H9 (cell line): Measurements from ENCODE around the gene PLXNA1. TPM values are rescaled to one million over a fixed set of nuclear protein-coding genes. Genes with fewer than 3 reads are reported as not detected.

Experiments
- DNase-seq: peaks from one replicate; pipeline ENCODE4 v3.0.0-alpha.2; 2017
- H2AFZ ChIP-seq: one replicate; pipeline ENCODE4 v1.6.1; 2013; ENCODE audit warnings: mild to moderate bottlenecking, low read length, control low read depth, moderate library complexity
- H2AK5ac ChIP-seq: 2 replicates; pipeline ENCODE4 v1.6.1; 2013; ENCODE audit warnings: low read length, control low read depth, mixed read lengths; ENCODE audit not compliant: insufficient read length
- H2BK120ac ChIP-seq: one replicate; pipeline ENCODE4 v1.6.1; 2013; ENCODE audit warnings: low read depth, mild to moderate bottlenecking, low read length, control low read depth, inconsistent platforms; ENCODE audit not compliant: poor library complexity, severe bottlenecking
- H2BK12ac ChIP-seq: 2 replicates; pipeline ENCODE4 v1.6.1; 2013; ENCODE audit warnings: low read length, control low read depth, mixed read lengths, low read depth; ENCODE audit not compliant: insufficient read length
- H2BK15ac ChIP-seq: 2 replicates; pipeline ENCODE4 v1.6.1; 2013; ENCODE audit warnings: low read depth, low read length, control low read depth
- H2BK20ac ChIP-seq: one replicate; pipeline ENCODE4 v1.6.1; 2013; ENCODE audit warnings: low read depth, mild to moderate bottlenecking, low read length, control low read depth, inconsistent platforms; ENCODE audit not compliant: poor library complexity, severe bottlenecking
- H2BK5ac ChIP-seq: 2 replicates; pipeline ENCODE4 v1.6.1; 2013; ENCODE audit warnings: low read length, control low read depth, mixed read lengths; ENCODE audit not compliant: insufficient read length
- H3K14ac ChIP-seq: 2 replicates; pipeline ENCODE4 v1.6.1; 2013; ENCODE audit warnings: low read length, control low read depth; ENCODE audit not compliant: insufficient read depth
- H3K18ac ChIP-seq: 2 replicates; pipeline ENCODE4 v1.6.1; 2013; ENCODE audit warnings: low read depth, mild to moderate bottlenecking, mixed read lengths, low read length, control low read depth; ENCODE audit not compliant: insufficient read length
- H3K23ac ChIP-seq: 2 replicates; pipeline ENCODE4 v1.6.1; 2013; ENCODE audit warnings: low read length, control low read depth, mixed read lengths, low read depth; ENCODE audit not compliant: insufficient read length
- H3K23me2 ChIP-seq: 2 replicates; pipeline ENCODE4 v1.6.1; 2013; ENCODE audit warnings: low read depth, mild to moderate bottlenecking, mixed read lengths, low read length, control low read depth; ENCODE audit not compliant: insufficient read length, poor library complexity, severe bottlenecking
- H3K27ac ChIP-seq: 2 replicates; pipeline ENCODE4 v1.5.1; 2013; ENCODE audit warnings: low read length, control low read depth, mixed read lengths, low read depth; ENCODE audit not compliant: insufficient read length
- H3K27me3 ChIP-seq: 2 replicates; pipeline ENCODE4 v1.6.1; 2013; ENCODE audit warnings: low read length, control low read depth, inconsistent platforms; ENCODE audit not compliant: insufficient read depth
- H3K4ac ChIP-seq: 2 replicates; pipeline ENCODE4 v1.6.1; 2013; ENCODE audit warnings: low read depth, mild to moderate bottlenecking, control low read depth, inconsistent platforms, low read length, moderate library complexity
- H3K4me1 ChIP-seq: 2 replicates; pipeline ENCODE4 v1.6.1; 2013; ENCODE audit warnings: low read length, control low read depth, inconsistent platforms; ENCODE audit not compliant: insufficient read depth
- H3K4me2 ChIP-seq: 2 replicates; pipeline ENCODE4 v1.6.1; 2013; ENCODE audit warnings: low read length, control low read depth, mixed read lengths; ENCODE audit not compliant: insufficient read length, insufficient read depth
- H3K56ac ChIP-seq: 2 replicates; pipeline ENCODE4 v1.6.1; 2013; ENCODE audit warnings: low read depth, mild to moderate bottlenecking, mixed read lengths, low read length, control low read depth; ENCODE audit not compliant: insufficient read length
- H3K79me1 ChIP-seq: 2 replicates; pipeline ENCODE4 v1.6.1; 2013; ENCODE audit warnings: low read depth, mild to moderate bottlenecking, moderate library complexity, low read length, control low read depth, inconsistent platforms; ENCODE audit not compliant: insufficient read depth, poor library complexity, severe bottlenecking
- H3K79me2 ChIP-seq: 2 replicates; pipeline ENCODE4 v1.6.1; 2013; ENCODE audit warnings: low read length, control low read depth, inconsistent platforms; ENCODE audit not compliant: insufficient read depth
- H3K9ac ChIP-seq: 2 replicates; pipeline ENCODE4 v1.6.1; 2013; ENCODE audit warnings: low read length, control low read depth, mixed read lengths; ENCODE audit not compliant: insufficient read length; ENCODE audit errors: extremely low read depth
- H3K9me3 ChIP-seq: one replicate; pipeline ENCODE4 v1.6.1; 2013; ENCODE audit warnings: low read depth, low read length, inconsistent platforms; ENCODE audit not compliant: control insufficient read depth
- H3T11ph ChIP-seq: one replicate; pipeline ENCODE4 v1.6.1; 2013; ENCODE audit warnings: mild to moderate bottlenecking, low read length, control low read depth, inconsistent platforms
- H4K20me1 ChIP-seq: one replicate; pipeline ENCODE4 v1.6.1; 2013; ENCODE audit not compliant: control insufficient read depth, insufficient read length, insufficient read depth
- H4K5ac ChIP-seq: 2 replicates; pipeline ENCODE4 v1.6.1; 2013; ENCODE audit warnings: low read depth, mild to moderate bottlenecking, mixed read lengths, low read length, control low read depth; ENCODE audit not compliant: insufficient read length
- H4K8ac ChIP-seq: replicated peaks from 2 replicates; pipeline ENCODE4 v1.6.1; 2013; ENCODE audit warnings: low read length, control low read depth, mixed read lengths, low read depth; ENCODE audit not compliant: insufficient read length
- H4K91ac ChIP-seq: 2 replicates; pipeline ENCODE4 v1.6.1; 2013; ENCODE audit warnings: low read depth, mild to moderate bottlenecking, moderate library complexity, mixed read lengths, low read length, control low read depth; ENCODE audit not compliant: insufficient read length
- H3K27ac Mint-ChIP-seq, 3 experiments: 2 replicates in 2 of 3; 3 replicates in 1 of 3; pipeline ENCODE4 v1.8.0; 2020 to 2021; ENCODE audit warnings: mixed read lengths in 3 of 3, mild to moderate bottlenecking in 1 of 3, moderate library complexity in 1 of 3
- H3K27me3 Mint-ChIP-seq: 2 replicates; pipeline ENCODE4 v1.8.0; 2021; ENCODE audit warnings: low read depth, mild to moderate bottlenecking, moderate library complexity, mixed read lengths
- H3K36me3 Mint-ChIP-seq, 3 experiments: 2 replicates in 2 of 3; 3 replicates in 1 of 3; pipeline ENCODE4 v1.8.0; 2020 to 2021; ENCODE audit warnings: low read depth in 3 of 3, mixed read lengths in 3 of 3; ENCODE audit not compliant: insufficient read depth in 1 of 3
- H3K4me1 Mint-ChIP-seq, 2 experiments: 2 replicates each; pipeline ENCODE4 v1.8.0; 2020; ENCODE audit warnings: mixed read lengths in 2 of 2
- H3K4me3 Mint-ChIP-seq, 2 experiments: 2 replicates in 1 of 2; 3 replicates in 1 of 2; pipeline ENCODE4 v1.8.0; 2020 to 2021; ENCODE audit warnings: mild to moderate bottlenecking in 2 of 2, mixed read lengths in 2 of 2, moderate library complexity in 1 of 2
- H3K9me3 Mint-ChIP-seq, 2 experiments: 2 replicates in 1 of 2; 3 replicates in 1 of 2; pipeline ENCODE4 v1.8.0; 2020; ENCODE audit warnings: mild to moderate bottlenecking in 2 of 2, mixed read lengths in 2 of 2, moderate library complexity in 1 of 2
- WGBS: extraction: QIAGEN DNeasy Blood & Tissue Kit; methylation state at CpG from one replicate; pipeline ENCODE4 v1.1.7; 2013; ENCODE audit warnings: missing lambda C conversion rate, low lambda C conversion rate, mixed read lengths; ENCODE audit not compliant: insufficient read length; ENCODE audit errors: extremely low coverage; 5-methylcytosine and 5-hydroxymethylcytosine counted together
- total RNA-seq: library from RNA; stranded (reverse); gene quantifications from 2 replicates; pipeline ENCODE4 v1.2.1, GENCODE V29; 2021
- TF ChIP-seq, protein P1 (sequence below): fragments of 200-600 bp; sonication (generic); conservative IDR thresholded peaks from 3 replicates; pipeline ENCODE4 v1.8.0; 2021; ENCODE audit warnings: antibody characterized with exemption, mild to moderate bottlenecking

PLXNA1 gene
- total RNA-seq, 1 experiment from 2014 or later: 42.1 TPM

DNA sequence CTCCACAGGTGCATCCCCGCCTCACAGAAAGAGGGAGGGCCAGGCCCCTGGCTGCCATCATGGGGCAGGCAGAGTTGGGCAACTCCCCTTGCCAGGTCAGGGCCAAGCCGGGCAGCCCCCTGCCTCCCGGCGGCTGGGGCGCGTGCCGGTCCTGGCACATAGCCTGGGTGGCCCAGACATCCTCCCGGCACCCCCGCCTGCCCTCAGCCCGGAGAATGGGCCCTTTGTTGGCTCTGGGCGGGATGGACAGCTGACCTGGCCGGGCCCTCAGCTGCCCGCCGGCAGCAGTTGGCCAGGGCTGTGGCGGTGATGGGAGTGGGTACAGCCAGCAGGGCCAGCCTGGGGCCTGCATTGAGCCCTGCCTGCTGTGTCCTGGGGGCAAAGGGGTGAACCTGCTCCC is 16.5 kb downstream of the PLXNA1 start:
- no peak for DNase-seq
- no peak overlapping the region for H2AK5ac ChIP-seq
- H4K8ac ChIP-seq: no peak overlapping the region
- H3K27ac ChIP-seq: no peak overlapping the region
- H2AFZ ChIP-seq: no peak overlapping the region
- H2BK12ac ChIP-seq: no peak overlapping the region
- no peak overlapping the region for H3K4ac ChIP-seq
- no peak overlapping the region for H2BK120ac ChIP-seq
- no peak overlapping the region for H3K23ac ChIP-seq
- no peak overlapping the region for H3K4me3 Mint-ChIP-seq
- peaks cover 11 to 24% of the 10 kb centered on the region in 2 experiments for H3K4me1 Mint-ChIP-seq
- no peak overlapping the region for H3K4me2 ChIP-seq
- no peak overlapping the region for H2BK5ac ChIP-seq
- H3T11ph ChIP-seq: no peak overlapping the region
- no peak overlapping the region for H3K18ac ChIP-seq
- no peaks in the 10 kb centered on the region for H3K27me3 Mint-ChIP-seq
- H4K20me1 ChIP-seq: peaks cover under 1% of the 10 kb centered on the region
- H3K79me1 ChIP-seq: no peaks in the 10 kb centered on the region
- no peak overlapping the region for H4K5ac ChIP-seq
- no peak overlapping the region for H3K56ac ChIP-seq
- no peaks in the 10 kb centered on the region for H3K9me3 ChIP-seq
- TF ChIP-seq, protein P1, sequence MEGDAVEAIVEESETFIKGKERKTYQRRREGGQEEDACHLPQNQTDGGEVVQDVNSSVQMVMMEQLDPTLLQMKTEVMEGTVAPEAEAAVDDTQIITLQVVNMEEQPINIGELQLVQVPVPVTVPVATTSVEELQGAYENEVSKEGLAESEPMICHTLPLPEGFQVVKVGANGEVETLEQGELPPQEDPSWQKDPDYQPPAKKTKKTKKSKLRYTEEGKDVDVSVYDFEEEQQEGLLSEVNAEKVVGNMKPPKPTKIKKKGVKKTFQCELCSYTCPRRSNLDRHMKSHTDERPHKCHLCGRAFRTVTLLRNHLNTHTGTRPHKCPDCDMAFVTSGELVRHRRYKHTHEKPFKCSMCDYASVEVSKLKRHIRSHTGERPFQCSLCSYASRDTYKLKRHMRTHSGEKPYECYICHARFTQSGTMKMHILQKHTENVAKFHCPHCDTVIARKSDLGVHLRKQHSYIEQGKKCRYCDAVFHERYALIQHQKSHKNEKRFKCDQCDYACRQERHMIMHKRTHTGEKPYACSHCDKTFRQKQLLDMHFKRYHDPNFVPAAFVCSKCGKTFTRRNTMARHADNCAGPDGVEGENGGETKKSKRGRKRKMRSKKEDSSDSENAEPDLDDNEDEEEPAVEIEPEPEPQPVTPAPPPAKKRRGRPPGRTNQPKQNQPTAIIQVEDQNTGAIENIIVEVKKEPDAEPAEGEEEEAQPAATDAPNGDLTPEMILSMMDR: no peak
- no peaks in the 10 kb centered on the region for H3K23me2 ChIP-seq
- H3K9me3 Mint-ChIP-seq: no peaks in the 10 kb centered on the region
- H3K36me3 Mint-ChIP-seq: peaks cover 2 to 10% (median 8%) of the 10 kb centered on the region in 3 experiments; a peak in 4 of 7 replicates
- peaks cover 4% of the 10 kb centered on the region; the same call in 1 of the 2 replicates for H3K4me1 ChIP-seq
- H3K9ac ChIP-seq: no peak overlapping the region
- no peak overlapping the region for H2BK15ac ChIP-seq
- no peak overlapping the region for H2BK20ac ChIP-seq
- H4K91ac ChIP-seq: no peak overlapping the region
- no peak overlapping the region for H3K14ac ChIP-seq
- WGBS: no CpG with 5 or more reads among the region's 15 CpGs
- H3K79me2 ChIP-seq: no peaks in the 10 kb centered on the region; the same call in 1 of the 2 replicates
- no peaks in the 10 kb centered on the region for H3K27me3 ChIP-seq
- H3K27ac Mint-ChIP-seq: no peak overlapping the region
